Gastroesophageal sphincter (tissue), 4 donors: Measurements from ENCODE around the gene CFAP210. TPM values are rescaled to one million over a fixed set of nuclear protein-coding genes. Genes with fewer than 3 reads are reported as not detected.

Experiments
- ATAC-seq: fragments of 150-250 bp; one replicate; pipeline ENCODE4 v1.9.1; 2016; ENCODE audit warnings: mild to moderate bottlenecking, moderate library complexity
- H3K27ac ChIP-seq, 4 donors: fragments of 200-600 bp; sonication (generic) in 3 of 4; 1 replicate in 3 of 4; 2 replicates in 1 of 4; pipeline ENCODE4 v1.5.1; 2016 to 2019
- H3K27me3 ChIP-seq: fragments of 200-600 bp; sonication (generic); one replicate; pipeline ENCODE4 v1.5.1; 2019
- H3K36me3 ChIP-seq, 2 donors: fragments of 200-600 bp; sonication (generic); one replicate each; pipeline ENCODE4 v1.5.1; 2019; ENCODE audit warnings: control low read depth in 1 of 2
- H3K4me1 ChIP-seq, 3 donors: fragments of 200-600 bp; sonication (generic); 1 replicate in 2 of 3; 2 replicates in 1 of 3; pipeline ENCODE4 v1.5.1; 2016 to 2019; ENCODE audit warnings: control low read depth in 2 of 3
- H3K4me3 ChIP-seq, 2 donors: fragments of 200-600 bp; sonication (generic); one replicate each; pipeline ENCODE4 v1.5.1; 2019; ENCODE audit warnings: mild to moderate bottlenecking in 1 of 2, moderate library complexity in 1 of 2
- H3K9me3 ChIP-seq, 3 donors: fragments of 200-600 bp; sonication (generic); one replicate each; pipeline ENCODE4 v1.5.1; 2017 to 2019; ENCODE audit warnings: control low read depth in 2 of 3
- EP300 ChIP-seq: sonication (generic); formaldehyde crosslinking; IDR thresholded peaks from one replicate; pipeline ENCODE4 v1.6.1; 2017; ENCODE audit warnings: antibody characterized with exemption, mild to moderate bottlenecking
- POLR2A ChIP-seq, 2 donors: fragments of 450-650 bp; IDR thresholded peaks; one replicate each; pipeline ENCODE4 v1.6.1; 2017; ENCODE audit warnings: antibody characterized with exemption in 2 of 2, mild to moderate bottlenecking in 2 of 2, moderate library complexity in 1 of 2
- POLR2AphosphoS5 ChIP-seq: sonication (generic); formaldehyde crosslinking; IDR thresholded peaks from one replicate; pipeline ENCODE4 v1.6.1; 2017; ENCODE audit warnings: antibody characterized with exemption
- WGBS, 2 donors: methylation state at CpG; one replicate each; pipeline ENCODE4 v1.1.5; 2018; ENCODE audit warnings: low coverage in 1 of 2; 5-methylcytosine and 5-hydroxymethylcytosine counted together
- total RNA-seq, 4 donors: library from RNA; depleted of rRNA; stranded (reverse); fragments of >200 nt; gene quantifications; one replicate each; pipeline ENCODE4 v1.1.0, GENCODE V29; 2016
- TF ChIP-seq, protein P1 (sequence below), 4 experiments: fragments of 200-600 bp in 2 of 4; fragments of 450-650 bp in 2 of 4; sonication (generic) in 1 of 4; IDR thresholded peaks; one replicate each; pipeline ENCODE4 v1.5.1; 2017 to 2019; ENCODE audit warnings: antibody characterized with exemption in 4 of 4, mild to moderate bottlenecking in 2 of 4, moderate library complexity in 2 of 4

Gene CFAP210
- total RNA-seq, 4 donors from 2014 or later, result not detected

DNA sequence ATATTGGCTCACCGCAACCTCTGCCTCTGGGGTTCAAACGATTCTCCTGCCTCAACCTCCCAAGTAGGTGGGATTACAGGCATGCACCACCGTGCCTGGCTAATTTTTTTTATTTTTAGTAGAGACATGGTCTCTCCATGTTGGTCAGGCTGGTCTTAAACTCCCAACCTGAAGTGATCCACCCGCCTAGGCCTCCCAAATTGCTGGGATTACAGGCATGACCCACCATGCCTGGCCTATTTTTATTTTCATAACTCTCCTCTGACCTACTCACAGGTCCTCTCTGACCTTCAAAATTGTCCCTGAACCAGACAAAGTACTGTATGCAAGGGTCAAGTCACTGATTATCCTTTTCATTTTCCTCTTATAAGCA lies 23.5 kb upstream of the CFAP210 start:
- TF ChIP-seq POLR2AphosphoS5 (no peak), EP300 (no peak)
- WGBS, 2 donors, result 85 to 90% methylated on average over 3 to 4 of the region's 4 CpGs
- Histone ChIP-seq H3K27ac (no peak overlapping the region), H3K4me1 (peaks cover 0 to 31% (median 25%) of the 10 kb centered on the region in 3 donors), H3K36me3 (no peaks in the 10 kb centered on the region), H3K4me3 (no peak overlapping the region), H3K9me3 (no peaks in the 10 kb centered on the region), H3K27me3 (no peaks in the 10 kb centered on the region)
- ATAC-seq, result no peak

DNA sequence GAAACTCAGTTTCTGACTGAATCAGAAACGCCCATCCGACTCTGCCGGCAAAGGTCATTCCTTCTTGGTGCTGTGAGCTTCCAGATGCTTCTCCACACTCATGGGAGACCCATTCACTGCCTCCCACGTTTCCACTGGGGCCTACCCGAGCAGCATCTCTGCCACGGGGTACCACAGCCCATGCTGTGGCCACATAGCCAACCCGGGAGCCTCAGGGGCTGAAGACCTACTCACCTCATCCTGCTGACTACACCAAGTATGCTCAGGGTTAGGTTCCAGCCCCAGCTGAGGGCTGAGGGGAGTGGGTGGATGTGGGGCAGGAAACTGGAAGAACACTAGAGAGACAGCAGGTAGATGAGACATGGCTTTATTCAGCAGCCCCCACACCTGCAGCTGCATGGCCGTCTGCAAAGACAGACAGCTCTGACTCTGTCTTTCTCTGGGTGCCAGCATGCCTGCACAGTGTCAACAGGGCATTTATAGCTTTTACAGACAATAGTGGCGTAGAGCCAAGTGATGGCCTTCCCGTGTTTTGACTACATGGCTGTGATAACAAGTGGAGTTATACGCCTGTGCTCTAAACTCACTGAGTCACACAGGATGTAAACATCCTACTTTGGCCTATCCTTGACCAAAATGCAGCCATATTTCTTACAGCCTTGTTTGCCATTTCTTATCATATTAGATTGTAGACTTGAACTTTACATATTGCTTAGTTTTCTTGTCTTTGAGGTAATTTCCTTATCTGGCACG lies 22.9 kb upstream of the CFAP210 start:
- Histone ChIP-seq H3K4me1 (peaks cover 0 to 31% (median 25%) of the 10 kb centered on the region in 3 donors), H3K9me3 (no peaks in the 10 kb centered on the region), H3K4me3 (no peak overlapping the region), H3K27me3 (no peaks in the 10 kb centered on the region), H3K36me3 (no peaks in the 10 kb centered on the region), H3K27ac (peak overlapping the region in 3 of 4 donors; percentile 19 to 42 (median 24))
- WGBS, 2 donors, result 32 to 76% methylated on average over 4 of the region's 12 CpGs
- no peak for ATAC-seq
- TF ChIP-seq, protein P1, sequence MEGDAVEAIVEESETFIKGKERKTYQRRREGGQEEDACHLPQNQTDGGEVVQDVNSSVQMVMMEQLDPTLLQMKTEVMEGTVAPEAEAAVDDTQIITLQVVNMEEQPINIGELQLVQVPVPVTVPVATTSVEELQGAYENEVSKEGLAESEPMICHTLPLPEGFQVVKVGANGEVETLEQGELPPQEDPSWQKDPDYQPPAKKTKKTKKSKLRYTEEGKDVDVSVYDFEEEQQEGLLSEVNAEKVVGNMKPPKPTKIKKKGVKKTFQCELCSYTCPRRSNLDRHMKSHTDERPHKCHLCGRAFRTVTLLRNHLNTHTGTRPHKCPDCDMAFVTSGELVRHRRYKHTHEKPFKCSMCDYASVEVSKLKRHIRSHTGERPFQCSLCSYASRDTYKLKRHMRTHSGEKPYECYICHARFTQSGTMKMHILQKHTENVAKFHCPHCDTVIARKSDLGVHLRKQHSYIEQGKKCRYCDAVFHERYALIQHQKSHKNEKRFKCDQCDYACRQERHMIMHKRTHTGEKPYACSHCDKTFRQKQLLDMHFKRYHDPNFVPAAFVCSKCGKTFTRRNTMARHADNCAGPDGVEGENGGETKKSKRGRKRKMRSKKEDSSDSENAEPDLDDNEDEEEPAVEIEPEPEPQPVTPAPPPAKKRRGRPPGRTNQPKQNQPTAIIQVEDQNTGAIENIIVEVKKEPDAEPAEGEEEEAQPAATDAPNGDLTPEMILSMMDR (IDR thresholded peaks at IDR 0.05), result no peak
- TF ChIP-seq POLR2AphosphoS5 (no peak), EP300 (no peak), POLR2A (IDR thresholded peaks at IDR 0.05) (no peak)

DNA sequence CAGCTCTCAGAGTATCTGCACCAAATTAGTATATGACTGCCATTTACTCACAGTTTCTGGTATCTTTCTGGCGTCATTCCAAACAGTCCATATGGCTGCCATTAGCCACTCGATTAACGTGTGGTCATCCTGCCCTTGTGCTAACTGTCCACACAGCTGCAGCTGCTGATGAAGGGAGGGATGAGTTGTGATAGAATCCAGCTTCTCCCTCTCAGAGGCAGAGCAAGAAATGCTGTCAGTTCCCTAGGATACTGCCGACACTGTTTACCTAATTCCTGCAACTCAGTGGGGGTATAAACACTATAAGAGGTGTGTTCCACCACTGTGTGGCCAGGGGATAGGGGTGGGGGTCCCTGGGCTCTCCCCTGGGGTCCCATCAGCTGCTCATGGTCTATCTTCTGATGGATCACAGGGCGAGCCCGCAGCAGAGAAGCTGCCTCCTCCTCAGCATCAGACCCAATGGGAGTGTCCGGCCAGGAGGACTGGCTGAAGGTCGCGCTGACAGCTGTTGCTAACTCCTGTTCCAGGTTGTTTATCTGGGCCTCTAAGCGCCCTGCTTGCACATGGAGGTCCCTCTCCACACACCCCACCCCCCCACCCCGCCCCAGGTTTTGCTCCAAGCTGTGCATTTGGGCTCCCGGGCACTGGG lies 22.2 kb upstream of the CFAP210 start:
- Histone ChIP-seq H3K27me3 (no peaks in the 10 kb centered on the region), H3K4me3 (no peak overlapping the region), H3K9me3 (no peaks in the 10 kb centered on the region), H3K4me1 (peaks cover 0 to 31% (median 25%) of the 10 kb centered on the region in 3 donors), H3K27ac (peak overlapping the region in 3 of 4 donors; percentile 19 to 42 (median 24)), H3K36me3 (no peaks in the 10 kb centered on the region)
- no peak for TF ChIP-seq POLR2AphosphoS5
- no peak for TF ChIP-seq EP300
- no peak for TF ChIP-seq POLR2A (IDR thresholded peaks at IDR 0.05)
- TF ChIP-seq, protein P1 (IDR thresholded peaks at IDR 0.05), result no peak
- 13% methylated on average over 3 of the region's 12 CpGs; no CpG with 5 or more reads in 1 of the 2 donors for WGBS, 2 donors
- ATAC-seq, result peak; percentile 34

DNA sequence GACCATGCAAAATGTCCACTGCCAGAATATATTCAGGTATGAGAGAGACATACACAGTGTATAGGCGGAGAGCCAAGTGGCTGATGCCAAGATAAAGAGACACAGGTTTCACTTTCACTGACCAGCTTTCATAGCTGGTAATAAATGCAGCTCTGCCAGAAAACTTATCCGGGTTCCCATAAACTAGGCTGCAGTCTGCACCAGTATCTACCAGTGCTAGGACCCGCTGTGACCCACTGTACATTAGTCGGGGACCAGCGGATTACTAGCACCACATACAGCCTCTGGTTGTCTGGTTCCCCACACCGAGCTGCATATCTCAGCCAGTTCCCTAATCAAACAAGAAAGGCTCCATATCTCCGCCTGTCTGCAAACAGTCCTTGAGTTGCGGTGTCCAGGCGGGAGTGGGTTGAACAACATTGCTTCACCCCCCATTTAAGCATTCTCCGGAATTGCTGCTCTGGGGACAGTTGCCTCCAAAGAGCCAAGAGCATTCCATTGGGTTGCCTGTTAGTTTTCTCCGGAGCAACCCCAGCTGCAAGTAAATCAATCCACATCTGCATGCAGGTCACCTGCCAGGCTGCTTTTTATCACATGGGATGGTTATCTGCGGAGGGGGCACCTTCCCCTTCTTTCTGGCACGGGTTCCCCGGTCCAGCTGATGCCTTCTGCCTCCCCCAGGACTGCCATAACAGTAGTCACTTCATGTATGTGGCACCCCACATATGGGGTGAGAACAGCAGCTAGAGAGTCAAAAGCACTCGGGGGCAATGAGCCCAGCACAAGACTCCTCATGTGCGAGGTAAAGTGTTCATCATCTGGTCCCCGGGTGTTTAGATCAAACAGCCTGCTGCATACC lies 21.4 kb upstream of the CFAP210 start:
- H3K4me3 ChIP-seq, result peak overlapping the region in 1 of 2 donors; percentile 40
- WGBS, 2 donors, result 25 to 43% methylated on average over 4 of the region's 17 CpGs
- no peaks in the 10 kb centered on the region for H3K36me3 ChIP-seq
- peak overlapping the region in 2 of 4 donors; percentile 19 to 24 for H3K27ac ChIP-seq
- ATAC-seq, result peak; percentile 33
- no peaks in the 10 kb centered on the region for H3K27me3 ChIP-seq
- peaks cover 0 to 31% (median 25%) of the 10 kb centered on the region in 3 donors for H3K4me1 ChIP-seq
- H3K9me3 ChIP-seq, result no peaks in the 10 kb centered on the region
- TF ChIP-seq, protein P1 (IDR thresholded peaks at IDR 0.05), result no peak
- TF ChIP-seq POLR2A (IDR thresholded peaks at IDR 0.05), result no peak

DNA sequence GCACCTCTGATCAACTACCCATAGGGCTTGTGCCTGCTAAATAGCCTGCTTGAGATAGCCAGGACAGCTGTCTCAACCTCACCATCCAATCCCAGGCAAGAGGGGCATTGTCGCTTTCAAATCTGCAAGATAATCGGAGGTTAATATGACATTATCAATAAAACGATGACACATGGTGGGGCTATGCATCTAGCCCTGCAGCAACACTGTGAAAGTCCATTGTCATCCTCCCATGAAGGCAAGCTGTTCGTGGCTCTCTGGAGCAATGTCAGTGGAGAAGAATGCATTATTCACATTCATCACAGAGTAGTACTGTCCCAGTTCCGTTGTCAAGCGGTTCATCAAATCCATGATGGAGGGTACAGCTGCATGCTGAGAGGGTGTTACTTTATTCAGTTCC lies 20.5 kb upstream of the CFAP210 start:
- Histone ChIP-seq H3K27ac (no peak overlapping the region), H3K9me3 (no peaks in the 10 kb centered on the region), H3K4me1 (peaks cover 0 to 31% (median 25%) of the 10 kb centered on the region in 3 donors), H3K4me3 (no peak overlapping the region), H3K36me3 (no peaks in the 10 kb centered on the region), H3K27me3 (no peaks in the 10 kb centered on the region)
- ATAC-seq, result no peak
- TF ChIP-seq POLR2A (IDR thresholded peaks at IDR 0.05) (no peak), EP300 (no peak), POLR2AphosphoS5 (no peak)
- TF ChIP-seq, protein P1 (IDR thresholded peaks at IDR 0.05), result no peak
- 80% methylated on average over 1 to 5 of the region's 6 CpGs for WGBS, 2 donors
